ENCODE data around the gene F2RL3. TPM values are rescaled to one million over a fixed set of nuclear protein-coding genes. Genes with fewer than 3 reads are reported as not detected.

Gene F2RL3
- total and polyA plus RNA-seq, 9 of the 15 experiments (the other 6 are each of a cell fraction or from before 2014, with no cell fraction given) = 1.4 to 27.6 (median 11.9) TPM

DNA sequence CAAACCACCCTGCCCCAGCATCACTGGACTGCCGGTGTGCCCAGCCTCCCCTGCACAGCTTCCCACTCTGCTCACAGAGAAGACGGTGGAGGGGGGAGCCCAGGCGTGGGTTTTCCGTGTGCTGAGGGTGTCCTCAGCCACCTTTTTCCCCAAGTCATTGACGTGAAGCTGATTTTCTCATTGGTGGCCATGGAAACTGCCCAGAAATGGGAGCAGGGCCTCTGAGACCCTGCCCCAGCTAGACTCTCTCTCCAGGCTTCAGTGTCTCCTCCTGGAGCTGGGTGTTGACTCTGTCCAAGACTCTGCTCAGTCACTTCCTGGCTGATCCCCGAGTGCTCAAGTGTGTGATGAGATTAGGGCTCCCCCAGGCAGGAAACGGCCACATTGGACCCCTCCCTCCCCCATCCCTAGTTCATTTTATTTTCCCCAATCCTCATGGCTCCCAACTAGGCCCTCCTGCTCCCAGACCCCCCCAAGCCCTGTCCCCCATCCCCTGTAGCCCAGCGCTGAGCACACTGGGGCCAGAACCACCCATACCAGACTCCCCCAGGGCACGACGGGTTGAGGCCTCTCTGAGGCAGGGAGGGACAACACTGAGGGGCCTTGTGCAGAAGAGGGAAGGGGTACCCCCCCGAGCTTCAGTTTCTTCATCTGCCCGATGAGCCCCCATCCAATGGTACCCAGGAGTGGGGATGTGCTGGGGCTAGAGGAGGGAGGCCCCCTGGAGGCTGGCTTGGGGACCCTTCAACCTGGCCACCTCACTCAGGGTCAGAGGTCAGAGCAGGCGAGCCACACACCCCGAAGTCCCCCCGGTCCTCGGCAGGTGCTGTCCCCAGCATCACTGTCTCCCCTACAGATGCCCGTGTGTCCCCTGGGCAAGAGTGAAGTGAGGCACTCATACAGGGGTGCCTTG lies 1.2 kb upstream of the F2RL3 start (continued):
- peak; percentile 87; the same call in 1 of the 2 replicates for TF ChIP-seq ETS1 (conservative IDR thresholded peaks at IDR 0.05; ENCODE audit: control insufficient read depth, low read depth, low read length)
- no peak for TF ChIP-seq CC2D1A (IDR thresholded peaks at IDR 0.05)
- no peak for TF ChIP-seq PTTG1 (tag; IDR thresholded peaks at IDR 0.05; ENCODE audit: low read depth)
- TF ChIP-seq, protein P1, sequence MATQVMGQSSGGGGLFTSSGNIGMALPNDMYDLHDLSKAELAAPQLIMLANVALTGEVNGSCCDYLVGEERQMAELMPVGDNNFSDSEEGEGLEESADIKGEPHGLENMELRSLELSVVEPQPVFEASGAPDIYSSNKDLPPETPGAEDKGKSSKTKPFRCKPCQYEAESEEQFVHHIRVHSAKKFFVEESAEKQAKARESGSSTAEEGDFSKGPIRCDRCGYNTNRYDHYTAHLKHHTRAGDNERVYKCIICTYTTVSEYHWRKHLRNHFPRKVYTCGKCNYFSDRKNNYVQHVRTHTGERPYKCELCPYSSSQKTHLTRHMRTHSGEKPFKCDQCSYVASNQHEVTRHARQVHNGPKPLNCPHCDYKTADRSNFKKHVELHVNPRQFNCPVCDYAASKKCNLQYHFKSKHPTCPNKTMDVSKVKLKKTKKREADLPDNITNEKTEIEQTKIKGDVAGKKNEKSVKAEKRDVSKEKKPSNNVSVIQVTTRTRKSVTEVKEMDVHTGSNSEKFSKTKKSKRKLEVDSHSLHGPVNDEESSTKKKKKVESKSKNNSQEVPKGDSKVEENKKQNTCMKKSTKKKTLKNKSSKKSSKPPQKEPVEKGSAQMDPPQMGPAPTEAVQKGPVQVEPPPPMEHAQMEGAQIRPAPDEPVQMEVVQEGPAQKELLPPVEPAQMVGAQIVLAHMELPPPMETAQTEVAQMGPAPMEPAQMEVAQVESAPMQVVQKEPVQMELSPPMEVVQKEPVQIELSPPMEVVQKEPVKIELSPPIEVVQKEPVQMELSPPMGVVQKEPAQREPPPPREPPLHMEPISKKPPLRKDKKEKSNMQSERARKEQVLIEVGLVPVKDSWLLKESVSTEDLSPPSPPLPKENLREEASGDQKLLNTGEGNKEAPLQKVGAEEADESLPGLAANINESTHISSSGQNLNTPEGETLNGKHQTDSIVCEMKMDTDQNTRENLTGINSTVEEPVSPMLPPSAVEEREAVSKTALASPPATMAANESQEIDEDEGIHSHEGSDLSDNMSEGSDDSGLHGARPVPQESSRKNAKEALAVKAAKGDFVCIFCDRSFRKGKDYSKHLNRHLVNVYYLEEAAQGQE (IDR thresholded peaks at IDR 0.05; ENCODE audit: borderline replicate concordance) = peak; percentile 30; the same call in 1 of the 2 replicates
- TF ChIP-seq, protein P1 (CRISPR knock-in tag; IDR thresholded peaks at IDR 0.05; ENCODE audit: low read depth) = no peak
- peak; percentile 69 for TF ChIP-seq SMARCA4 (IDR thresholded peaks at IDR 0.05)
- no peak for TF ChIP-seq SP1 (CRISPR knock-in tag; IDR thresholded peaks at IDR 0.05)
- TF ChIP-seq HDGF (IDR thresholded peaks at IDR 0.05) = no peak
- TF ChIP-seq ZNF239 (CRISPR knock-in tag; IDR thresholded peaks at IDR 0.05) = no peak; the same call in 1 of the 2 replicates
- no peak for TF ChIP-seq ATF1 (CRISPR knock-in tag; IDR thresholded peaks at IDR 0.05)
- TF ChIP-seq ATF1 (tag; IDR thresholded peaks at IDR 0.05) = no peak
- 0 out of 2 replicates have a peak, but pooled peaks have one; percentile 3 for TF ChIP-seq CBFA2T2 (conservative IDR thresholded peaks at IDR 0.05)
- TF ChIP-seq ZNF12 (CRISPR knock-in tag; IDR thresholded peaks at IDR 0.05) = no peak
- TF ChIP-seq, protein P2, sequence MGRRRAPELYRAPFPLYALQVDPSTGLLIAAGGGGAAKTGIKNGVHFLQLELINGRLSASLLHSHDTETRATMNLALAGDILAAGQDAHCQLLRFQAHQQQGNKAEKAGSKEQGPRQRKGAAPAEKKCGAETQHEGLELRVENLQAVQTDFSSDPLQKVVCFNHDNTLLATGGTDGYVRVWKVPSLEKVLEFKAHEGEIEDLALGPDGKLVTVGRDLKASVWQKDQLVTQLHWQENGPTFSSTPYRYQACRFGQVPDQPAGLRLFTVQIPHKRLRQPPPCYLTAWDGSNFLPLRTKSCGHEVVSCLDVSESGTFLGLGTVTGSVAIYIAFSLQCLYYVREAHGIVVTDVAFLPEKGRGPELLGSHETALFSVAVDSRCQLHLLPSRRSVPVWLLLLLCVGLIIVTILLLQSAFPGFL (CRISPR knock-in tag; IDR thresholded peaks at IDR 0.05) = no peak
- TF ChIP-seq, protein P3, sequence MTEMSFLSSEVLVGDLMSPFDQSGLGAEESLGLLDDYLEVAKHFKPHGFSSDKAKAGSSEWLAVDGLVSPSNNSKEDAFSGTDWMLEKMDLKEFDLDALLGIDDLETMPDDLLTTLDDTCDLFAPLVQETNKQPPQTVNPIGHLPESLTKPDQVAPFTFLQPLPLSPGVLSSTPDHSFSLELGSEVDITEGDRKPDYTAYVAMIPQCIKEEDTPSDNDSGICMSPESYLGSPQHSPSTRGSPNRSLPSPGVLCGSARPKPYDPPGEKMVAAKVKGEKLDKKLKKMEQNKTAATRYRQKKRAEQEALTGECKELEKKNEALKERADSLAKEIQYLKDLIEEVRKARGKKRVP (CRISPR knock-in tag; IDR thresholded peaks at IDR 0.05) = no peak; the same call in 1 of the 2 replicates
- no peak for TF ChIP-seq ZBTB8A (IDR thresholded peaks at IDR 0.05; ENCODE audit: partially characterized antibody)
- peak; percentile 87 for TF ChIP-seq SUPT5H (IDR thresholded peaks at IDR 0.05)
- TF ChIP-seq EWSR1 (IDR thresholded peaks at IDR 0.05; ENCODE audit: borderline replicate concordance, low read depth, partially characterized antibody) = no peak
